T-helper 22 cell (primary cell): Measurements from ENCODE around the gene NOTCH2.

Source experiments
- DNase-seq: peaks from one replicate; pipeline ENCODE4 v3.0.0-alpha.2; 2020; ENCODE audit warnings: low read depth

The NOTCH2 gene

DNA sequence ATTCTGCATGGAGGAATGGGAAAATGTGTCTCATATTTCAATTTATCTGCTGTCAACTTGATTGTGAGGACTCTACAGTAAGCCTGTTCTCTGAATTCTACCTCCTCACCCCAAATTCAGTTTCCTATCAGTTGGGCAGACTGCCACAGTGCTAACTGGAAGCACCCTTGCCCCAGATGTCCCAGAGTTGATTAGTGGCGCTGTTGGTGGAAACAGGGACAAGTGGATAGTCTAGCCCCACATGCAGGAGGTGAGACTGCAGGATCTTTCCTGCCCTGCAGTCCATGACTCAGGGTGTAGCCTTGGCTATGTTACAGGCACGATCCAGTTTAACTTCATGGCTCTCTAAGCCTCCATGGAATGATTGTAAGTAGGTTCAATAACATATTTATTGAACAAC lies 195.3 kb downstream of the NOTCH2 start:
- DNase-seq: no peak

DNA sequence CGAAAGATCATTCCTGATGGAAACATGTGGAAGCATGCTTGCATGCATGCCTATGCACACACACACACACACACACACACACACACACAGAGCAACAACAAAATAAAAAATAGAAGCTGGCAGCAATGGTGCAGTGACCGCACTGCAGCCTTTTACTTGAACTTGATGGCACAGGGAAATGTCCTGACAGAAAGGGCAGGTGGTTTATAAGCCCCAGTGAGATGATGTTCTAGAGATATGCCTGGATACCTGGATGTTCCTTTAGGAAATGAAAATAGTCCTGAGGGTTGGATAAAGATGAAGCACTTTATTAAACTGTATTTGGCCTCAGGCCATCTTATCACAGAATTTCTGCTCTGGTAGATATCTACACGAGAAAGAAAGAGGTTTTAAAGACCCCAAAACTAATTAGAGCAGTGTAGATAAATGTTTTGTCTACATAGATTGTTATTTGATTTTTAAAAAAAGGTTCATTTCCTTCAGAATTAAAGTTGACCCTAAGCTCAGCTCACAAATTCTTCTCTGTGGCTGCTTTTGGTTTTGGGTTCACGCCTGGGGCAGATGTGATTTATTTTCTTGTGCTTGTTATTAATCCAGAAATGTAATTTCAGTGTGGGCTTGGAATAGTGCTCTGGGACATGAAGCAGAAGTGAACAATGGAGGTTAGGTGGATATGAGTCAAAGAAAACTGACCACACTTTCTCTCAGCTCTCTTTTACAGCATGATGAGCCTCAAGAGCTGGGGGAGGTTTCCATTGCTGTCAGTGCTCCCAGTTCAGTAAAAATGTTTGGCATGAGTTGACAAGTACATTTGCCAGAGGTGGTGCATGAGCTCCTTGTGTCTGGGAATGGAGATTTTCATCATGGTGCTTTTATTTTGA lies 196.1 kb downstream of the NOTCH2 start:
- no peak for DNase-seq

DNA sequence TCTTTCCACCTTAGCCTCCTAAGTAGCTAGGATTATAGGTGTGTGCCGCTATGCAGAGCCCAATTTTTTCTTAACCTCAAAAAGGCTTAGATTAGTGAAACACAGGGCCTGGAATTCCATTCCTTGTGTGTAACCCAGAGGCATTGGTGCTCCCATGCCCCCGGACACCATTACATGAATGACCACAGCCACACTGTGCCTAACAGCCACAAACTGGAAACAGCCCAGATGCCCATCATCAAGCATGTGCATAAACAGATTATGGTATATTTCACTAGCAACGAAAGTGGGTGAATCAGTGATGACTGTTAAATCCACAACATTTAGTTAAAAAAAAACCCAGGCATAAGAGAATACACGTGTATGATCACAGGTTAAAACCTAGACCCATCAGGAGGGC lies 197.6 kb downstream of the NOTCH2 start:
- DNase-seq: no peak

DNA sequence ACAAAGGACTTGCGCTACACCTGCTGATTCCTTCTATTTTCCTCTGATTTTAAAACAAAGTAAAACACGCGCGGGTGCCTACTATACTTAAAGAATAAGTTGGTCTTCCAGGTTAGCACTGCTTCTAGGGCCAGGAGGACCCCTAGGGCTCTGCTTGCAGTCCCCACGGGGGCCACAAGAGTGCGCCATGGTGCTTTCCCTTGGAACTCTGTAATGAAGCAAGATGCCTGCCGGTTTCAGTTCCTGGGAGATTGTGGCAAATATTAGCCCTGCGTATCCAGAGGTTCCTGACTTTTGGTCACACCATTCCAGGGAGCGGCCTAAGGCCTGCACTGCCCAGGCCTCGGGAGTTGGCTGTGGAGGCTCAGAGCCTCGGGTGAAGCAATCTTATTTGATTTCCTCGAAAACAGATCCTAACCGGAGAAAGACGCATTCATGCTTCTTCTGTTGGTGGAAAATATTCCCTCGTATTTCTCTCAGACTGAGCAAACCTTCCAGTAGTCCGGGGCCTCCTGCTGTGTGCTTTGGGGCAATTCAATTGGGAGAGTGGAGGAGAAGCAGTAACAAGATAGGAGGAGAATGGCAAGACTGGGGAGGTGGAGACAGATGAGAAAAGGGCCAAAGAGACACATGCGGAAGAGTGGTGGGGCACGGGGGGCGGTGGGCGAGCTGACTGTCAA lies 198.4 kb downstream of the NOTCH2 start:
- no peak for DNase-seq

DNA sequence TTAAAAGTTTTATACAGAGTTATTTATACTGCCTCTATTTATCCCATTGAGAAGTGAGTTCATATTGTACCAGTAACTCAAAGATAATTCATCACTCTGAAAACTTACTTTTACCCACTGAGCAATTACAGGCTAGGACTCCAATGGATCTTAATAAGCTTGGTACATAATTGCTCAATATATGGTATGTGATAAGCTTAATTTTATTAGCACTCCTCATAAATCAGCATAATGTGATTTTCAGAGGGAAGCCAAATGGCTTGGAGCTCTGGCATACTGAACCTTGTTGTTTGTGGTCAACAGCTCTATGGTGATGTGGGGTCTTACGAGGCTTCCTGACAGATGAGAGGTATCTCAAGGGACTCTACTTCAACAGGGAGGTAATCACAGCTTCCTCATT lies 199.5 kb downstream of the NOTCH2 start:
- DNase-seq: no peak

DNA sequence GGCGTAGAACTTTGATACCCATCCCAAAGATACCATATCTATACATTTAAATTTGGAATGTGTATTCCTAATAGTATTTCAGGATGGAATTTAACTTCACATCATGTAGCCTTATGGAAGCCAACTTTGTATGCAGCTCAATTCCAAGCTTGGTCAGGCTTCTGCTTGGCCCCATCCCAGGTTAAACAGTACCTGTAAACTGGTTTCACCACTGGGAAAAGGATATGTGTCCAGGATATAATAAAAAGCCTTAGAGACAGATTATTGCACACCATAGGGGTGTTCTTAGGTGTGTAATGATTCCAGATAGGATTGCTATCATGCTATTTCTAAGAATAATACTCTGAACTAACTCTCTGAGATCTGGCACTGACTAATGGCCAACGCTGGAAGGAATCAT lies 201.3 kb downstream of the NOTCH2 start:
- DNase-seq: no peak

DNA sequence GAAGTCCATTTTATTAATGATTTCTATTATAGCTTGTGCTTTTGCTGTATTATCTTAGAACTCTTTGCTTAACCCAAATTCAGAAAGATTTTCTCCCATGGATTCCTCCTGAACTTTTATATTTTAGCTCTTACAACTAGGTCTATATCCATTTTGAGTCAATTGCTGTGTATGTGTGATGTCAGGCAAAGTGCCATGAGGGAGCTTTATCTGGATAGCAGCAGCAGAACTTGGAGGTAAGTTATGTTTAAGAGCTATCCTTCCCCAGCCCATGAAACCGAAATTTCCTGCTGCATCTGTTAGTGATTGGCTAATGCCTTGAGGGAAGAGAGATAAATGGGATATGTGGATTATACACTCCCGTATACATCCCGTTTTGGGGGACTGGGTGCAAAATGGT lies 203.0 kb downstream of the NOTCH2 start:
- no peak for DNase-seq

DNA sequence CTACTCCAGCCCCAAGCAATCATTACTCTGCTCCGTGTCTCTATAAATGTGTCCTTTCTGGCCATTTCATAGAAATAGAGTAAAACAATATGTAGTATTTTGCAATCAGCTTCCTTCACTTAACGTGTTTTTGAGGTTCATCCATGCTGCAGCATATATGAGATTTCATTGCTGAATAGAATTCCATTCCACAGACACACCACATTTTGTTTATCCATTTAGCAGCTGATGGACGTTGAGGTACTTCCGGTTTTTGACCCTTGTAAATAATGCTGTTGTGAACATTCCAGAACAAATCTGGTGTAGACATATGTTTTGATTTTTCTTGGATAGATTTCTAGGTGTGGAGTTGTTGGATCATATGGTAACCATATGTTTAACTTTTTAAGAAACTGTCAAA lies 203.8 kb downstream of the NOTCH2 start:
- no peak for DNase-seq

DNA sequence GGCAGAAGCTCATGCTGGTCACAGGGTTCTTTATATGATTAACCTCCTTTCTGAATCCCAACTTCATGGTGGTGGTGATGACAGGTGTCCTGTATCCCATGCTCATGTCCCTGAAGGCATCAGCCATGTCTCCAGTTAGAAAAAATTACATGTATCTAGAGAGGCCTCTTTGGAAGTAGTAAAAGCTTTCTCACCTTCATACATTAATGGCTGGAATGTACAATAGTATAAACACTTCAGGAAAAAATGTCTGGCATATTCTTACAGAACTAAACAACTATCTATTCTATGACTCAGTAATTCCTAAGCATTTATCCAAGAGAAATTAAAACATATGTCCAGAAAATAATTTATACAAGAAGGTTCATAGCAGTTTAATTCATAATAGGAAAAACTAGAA lies 207.2 kb downstream of the NOTCH2 start:
- DNase-seq: no peak
